ENCODE measurements around the gene CYP2C18. TPM values are rescaled to one million over a fixed set of nuclear protein-coding genes. Genes with fewer than 3 reads are reported as not detected.

The CYP2C18 gene
- total RNA-seq, 1 donor from 2014 or later: 11.5 TPM

GRCh38 chr10:94706089-94706488 lies 22.6 kb downstream of the CYP2C18 start:
- intact Hi-C loops (cut with DNase I): no loop called here
- TF ChIP-seq POLR2A (IDR thresholded peaks at IDR 0.05): no peak
- TF ChIP-seq CTCF (IDR thresholded peaks at IDR 0.05): no peak
- no peak for TF ChIP-seq POLR2AphosphoS5 (IDR thresholded peaks at IDR 0.05; ENCODE audit: insufficient read depth in 1 of 2, low read depth in 1 of 2)
- Histone ChIP-seq H3K9me3 (no peaks in the 10 kb centered on the region), H3K36me3 (no peaks in the 10 kb centered on the region), H3K27me3 (no peaks in the 10 kb centered on the region), H3K4me1 (no peaks in the 10 kb centered on the region), H3K27ac (no peak overlapping the region), H3K4me3 (no peak overlapping the region)
- DNase-seq (ENCODE audit: extremely low spot score in 2 of 2): no peak

- intact Hi-C loops (cut with DNase I): no loop called here
- no peak for TF ChIP-seq POLR2A (IDR thresholded peaks at IDR 0.05)
- TF ChIP-seq POLR2AphosphoS5 (IDR thresholded peaks at IDR 0.05; ENCODE audit: insufficient read depth in 1 of 2, low read depth in 1 of 2): no peak
- no peak for TF ChIP-seq CTCF (IDR thresholded peaks at IDR 0.05)
- Histone ChIP-seq H3K9me3 (no peaks in the 10 kb centered on the region), H3K4me3 (no peak overlapping the region), H3K4me1 (no peaks in the 10 kb centered on the region), H3K27ac (no peak overlapping the region), H3K36me3 (no peaks in the 10 kb centered on the region), H3K27me3 (no peaks in the 10 kb centered on the region)
- no peak for DNase-seq (ENCODE audit: extremely low spot score in 2 of 2)
Observed at GRCh38 chr10:94710578-94710977, 27.0 kb downstream of the CYP2C18 start.

- no peak overlapping the region for H3K4me3 ChIP-seq
- no peaks in the 10 kb centered on the region for H3K36me3 ChIP-seq
Observed at GRCh38 chr10:94725871-94726270, 42.3 kb downstream of the CYP2C18 start.

GRCh38 chr10:94735197-94735596 lies 51.7 kb downstream of the CYP2C18 start:
- TF ChIP-seq POLR2AphosphoS5 (IDR thresholded peaks at IDR 0.05; ENCODE audit: insufficient read depth in 1 of 2, low read depth in 1 of 2) (no peak), POLR2A (IDR thresholded peaks at IDR 0.05) (no peak), CTCF (IDR thresholded peaks at IDR 0.05) (no peak)
- Histone ChIP-seq H3K36me3 (no peaks in the 10 kb centered on the region), H3K4me1 (no peaks in the 10 kb centered on the region), H3K4me3 (no peak overlapping the region), H3K27me3 (no peaks in the 10 kb centered on the region), H3K27ac (no peak overlapping the region), H3K9me3 (no peaks in the 10 kb centered on the region)
- intact Hi-C loops (cut with DNase I): no loop called here
- no peak for DNase-seq (ENCODE audit: extremely low spot score in 2 of 2)

More at GRCh38 chr10:94725871-94726270, 42.3 kb downstream of the CYP2C18 start:
- Histone ChIP-seq H3K27me3 (no peaks in the 10 kb centered on the region), H3K27ac (no peak overlapping the region), H3K4me1 (no peaks in the 10 kb centered on the region), H3K9me3 (no peaks in the 10 kb centered on the region)
- TF ChIP-seq CTCF (IDR thresholded peaks at IDR 0.05) (no peak), POLR2A (IDR thresholded peaks at IDR 0.05) (no peak), POLR2AphosphoS5 (IDR thresholded peaks at IDR 0.05; ENCODE audit: insufficient read depth in 1 of 2, low read depth in 1 of 2) (no peak)
- DNase-seq (ENCODE audit: extremely low spot score in 2 of 2): no peak
- intact Hi-C loops (cut with DNase I): no loop called here

GRCh38 chr10:94738588-94738987 lies 55.1 kb downstream of the CYP2C18 start:
- no peaks in the 10 kb centered on the region for H3K27me3 ChIP-seq
- no peak for TF ChIP-seq CTCF (IDR thresholded peaks at IDR 0.05)
- no peak for TF ChIP-seq POLR2AphosphoS5 (IDR thresholded peaks at IDR 0.05; ENCODE audit: insufficient read depth in 1 of 2, low read depth in 1 of 2)
- no peak for TF ChIP-seq POLR2A (IDR thresholded peaks at IDR 0.05)
- H3K9me3 ChIP-seq: no peaks in the 10 kb centered on the region
- intact Hi-C loops (cut with DNase I): no loop called here
- no peak for DNase-seq (ENCODE audit: extremely low spot score in 2 of 2)
- H3K4me3 ChIP-seq: no peak overlapping the region
- H3K36me3 ChIP-seq: no peaks in the 10 kb centered on the region
- H3K4me1 ChIP-seq: no peaks in the 10 kb centered on the region
- no peak overlapping the region for H3K27ac ChIP-seq

Measured in vagina (tissue), 2 donors.